Mesendoderm (in vitro differentiated cells): ENCODE data around the gene HBM.
A peak's percentile ranks its signal among the peaks of the same experiment; 100 is the strongest.

Source experiments
- DNase-seq: peaks from one replicate; pipeline ENCODE4 v3.0.0; 2013
- H2AK5ac ChIP-seq: 2 replicates; pipeline ENCODE4 v1.6.1; 2013; ENCODE audit warnings: low read length, inconsistent platforms
- H2BK120ac ChIP-seq: 2 replicates; pipeline ENCODE4 v1.6.1; 2013; ENCODE audit warnings: low read depth, mild to moderate bottlenecking, low read length, moderate library complexity, mixed read lengths
- H2BK15ac ChIP-seq: replicated peaks from 2 replicates; pipeline ENCODE4 v1.6.1; 2013; ENCODE audit warnings: low read depth, mild to moderate bottlenecking, moderate library complexity
- H2BK5ac ChIP-seq: 2 replicates; pipeline ENCODE4 v1.6.1; 2013; ENCODE audit warnings: low read length, inconsistent platforms
- H3K18ac ChIP-seq: 2 replicates; pipeline ENCODE4 v1.6.1; 2013; ENCODE audit warnings: mild to moderate bottlenecking, low read length, mixed read lengths
- H3K23ac ChIP-seq: one replicate; pipeline ENCODE4 v1.6.1; 2013; ENCODE audit warnings: low read length
- H3K27ac ChIP-seq: 2 replicates; pipeline ENCODE4 v1.5.1; 2013; ENCODE audit warnings: low read depth, mild to moderate bottlenecking, inconsistent platforms, low read length, moderate library complexity
- H3K27me3 ChIP-seq: 2 replicates; pipeline ENCODE4 v1.6.1; 2013; ENCODE audit warnings: low read length, control low read depth, mild to moderate bottlenecking, inconsistent platforms; ENCODE audit not compliant: insufficient read depth, poor library complexity
- H3K36me3 ChIP-seq: 2 replicates; pipeline ENCODE4 v1.6.1; 2013; ENCODE audit warnings: low read length, inconsistent platforms; ENCODE audit not compliant: control insufficient read depth, insufficient read depth
- H3K4ac ChIP-seq: one replicate; pipeline ENCODE4 v1.6.1; 2013; ENCODE audit warnings: low read depth, mild to moderate bottlenecking, low read length, moderate library complexity
- H3K4me1 ChIP-seq: 2 replicates; pipeline ENCODE4 v1.6.1; 2013; ENCODE audit warnings: low read depth, low read length, inconsistent platforms; ENCODE audit not compliant: control insufficient read depth
- H3K4me2 ChIP-seq: 2 replicates; pipeline ENCODE4 v1.6.1; 2013; ENCODE audit warnings: low read length
- H3K4me3 ChIP-seq: 2 replicates; pipeline ENCODE4 v1.5.1; 2013; ENCODE audit warnings: mild to moderate bottlenecking, low read length
- H3K56ac ChIP-seq: one replicate; pipeline ENCODE4 v1.6.1; 2013; ENCODE audit warnings: low read length
- H3K79me1 ChIP-seq: 2 replicates; pipeline ENCODE4 v1.6.1; 2013; ENCODE audit warnings: low read length, inconsistent platforms
- H3K79me2 ChIP-seq: 2 replicates; pipeline ENCODE4 v1.6.1; 2013; ENCODE audit warnings: mild to moderate bottlenecking, low read length; ENCODE audit not compliant: control insufficient read depth, insufficient read depth
- H3K9ac ChIP-seq: 2 replicates; pipeline ENCODE4 v1.6.1; 2013; ENCODE audit warnings: low read length, inconsistent platforms
- H4K5ac ChIP-seq: one replicate; pipeline ENCODE4 v1.6.1; 2013; ENCODE audit warnings: low read length
- H4K8ac ChIP-seq: one replicate; pipeline ENCODE4 v1.6.1; 2013; ENCODE audit warnings: low read depth, mild to moderate bottlenecking, control low read depth, low read length, moderate library complexity
- WGBS: extraction: QIAGEN DNeasy Blood & Tissue Kit; methylation state at CpG from one replicate; pipeline ENCODE4 v1.1.7; 2013; ENCODE audit warnings: low lambda C conversion rate, missing lambda C conversion rate; ENCODE audit not compliant: insufficient coverage; ENCODE audit errors: extremely low coverage; 5-methylcytosine and 5-hydroxymethylcytosine counted together

HBM gene

DNA sequence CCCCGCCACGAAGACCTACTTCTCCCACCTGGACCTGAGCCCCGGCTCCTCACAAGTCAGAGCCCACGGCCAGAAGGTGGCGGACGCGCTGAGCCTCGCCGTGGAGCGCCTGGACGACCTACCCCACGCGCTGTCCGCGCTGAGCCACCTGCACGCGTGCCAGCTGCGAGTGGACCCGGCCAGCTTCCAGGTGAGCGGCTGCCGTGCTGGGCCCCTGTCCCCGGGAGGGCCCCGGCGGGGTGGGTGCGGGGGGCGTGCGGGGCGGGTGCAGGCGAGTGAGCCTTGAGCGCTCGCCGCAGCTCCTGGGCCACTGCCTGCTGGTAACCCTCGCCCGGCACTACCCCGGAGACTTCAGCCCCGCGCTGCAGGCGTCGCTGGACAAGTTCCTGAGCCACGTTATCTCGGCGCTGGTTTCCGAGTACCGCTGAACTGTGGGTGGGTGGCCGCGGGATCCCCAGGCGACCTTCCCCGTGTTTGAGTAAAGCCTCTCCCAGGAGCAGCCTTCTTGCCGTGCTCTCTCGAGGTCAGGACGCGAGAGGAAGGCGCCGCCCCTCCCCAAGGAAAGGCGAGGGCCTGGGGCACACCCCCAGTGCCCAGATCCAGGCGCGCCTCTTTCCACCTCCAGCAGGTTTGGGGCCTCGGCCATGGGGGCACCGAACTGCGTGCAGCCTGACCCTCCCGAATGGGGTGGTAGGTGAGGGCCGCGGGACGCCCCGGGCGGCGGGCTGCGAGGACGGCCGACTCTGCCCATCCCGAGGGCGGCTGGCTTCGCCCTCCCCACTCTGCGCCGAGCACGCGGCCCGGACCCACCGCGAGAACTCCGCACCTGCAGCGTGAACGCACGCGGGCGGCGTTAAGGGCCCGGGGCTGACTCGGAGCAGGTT is 15.1 kb downstream of the HBM start:
- H2BK120ac ChIP-seq, result no peak overlapping the region
- DNase-seq, result peak; percentile 89
- no peak overlapping the region for H4K8ac ChIP-seq
- no peak overlapping the region for H2AK5ac ChIP-seq
- no peak overlapping the region for H2BK5ac ChIP-seq
- no peaks in the 10 kb centered on the region for H3K79me2 ChIP-seq
- peak overlapping the region; percentile 54 for H3K9ac ChIP-seq
- peaks cover 5% of the 10 kb centered on the region for H3K36me3 ChIP-seq
- no peaks in the 10 kb centered on the region for H3K79me1 ChIP-seq
- no peak overlapping the region for H3K18ac ChIP-seq
- no peak overlapping the region for H4K5ac ChIP-seq
- no peaks in the 10 kb centered on the region for H3K4me1 ChIP-seq
- H3K56ac ChIP-seq, result peak overlapping the region; percentile 70
- no peak overlapping the region for H2BK15ac ChIP-seq
- H3K27ac ChIP-seq, result no peak overlapping the region
- no peak overlapping the region for H3K4me3 ChIP-seq
- H3K4me2 ChIP-seq, result peak overlapping the region; percentile 46
- no CpG with 5 or more reads among the region's 89 CpGs for WGBS
- H3K4ac ChIP-seq, result no peak overlapping the region
- peak overlapping the region; percentile 45 for H3K23ac ChIP-seq
- peaks cover 17% of the 10 kb centered on the region for H3K27me3 ChIP-seq

DNA sequence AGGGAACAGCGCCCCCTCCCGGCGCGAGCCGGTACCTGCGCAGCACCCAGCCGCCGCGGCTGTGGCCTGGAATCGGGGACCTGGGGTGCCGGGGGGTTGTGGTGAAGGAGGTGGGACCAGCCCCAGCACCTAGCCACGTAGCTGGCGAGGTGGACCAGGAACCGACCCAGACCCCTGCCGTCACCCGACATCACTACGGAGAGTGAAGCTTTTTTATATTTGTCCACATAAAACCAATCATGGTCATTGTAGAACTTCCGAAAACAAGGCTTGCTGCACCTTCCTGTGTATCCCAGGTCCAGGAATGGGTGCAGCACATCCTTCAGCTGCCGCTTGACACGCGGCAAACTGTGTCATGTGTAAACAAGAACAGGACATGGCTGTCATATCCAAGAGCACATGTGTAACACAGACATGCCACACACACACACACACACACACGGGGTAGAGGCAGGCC is 15.8 kb downstream of the HBM start:
- no peak overlapping the region for H4K8ac ChIP-seq
- no peak overlapping the region for H2BK5ac ChIP-seq
- no peak overlapping the region for H3K4me2 ChIP-seq
- no peak overlapping the region for H3K27ac ChIP-seq
- H3K79me2 ChIP-seq, result no peaks in the 10 kb centered on the region
- H3K18ac ChIP-seq, result no peak overlapping the region
- H3K4ac ChIP-seq, result no peak overlapping the region
- no CpG with 5 or more reads among the region's 22 CpGs for WGBS
- no peak overlapping the region for H3K9ac ChIP-seq
- H2BK120ac ChIP-seq, result no peak overlapping the region
- no peak overlapping the region for H3K23ac ChIP-seq
- no peak overlapping the region for H4K5ac ChIP-seq
- no peaks in the 10 kb centered on the region for H3K79me1 ChIP-seq
- no peak for DNase-seq
- H3K36me3 ChIP-seq, result peaks cover 5% of the 10 kb centered on the region
- H3K56ac ChIP-seq, result peak overlapping the region; percentile 18
- H3K4me1 ChIP-seq, result no peaks in the 10 kb centered on the region
- peaks cover 17% of the 10 kb centered on the region for H3K27me3 ChIP-seq
- H3K4me3 ChIP-seq, result no peak overlapping the region
- no peak overlapping the region for H2AK5ac ChIP-seq
- no peak overlapping the region for H2BK15ac ChIP-seq

DNA sequence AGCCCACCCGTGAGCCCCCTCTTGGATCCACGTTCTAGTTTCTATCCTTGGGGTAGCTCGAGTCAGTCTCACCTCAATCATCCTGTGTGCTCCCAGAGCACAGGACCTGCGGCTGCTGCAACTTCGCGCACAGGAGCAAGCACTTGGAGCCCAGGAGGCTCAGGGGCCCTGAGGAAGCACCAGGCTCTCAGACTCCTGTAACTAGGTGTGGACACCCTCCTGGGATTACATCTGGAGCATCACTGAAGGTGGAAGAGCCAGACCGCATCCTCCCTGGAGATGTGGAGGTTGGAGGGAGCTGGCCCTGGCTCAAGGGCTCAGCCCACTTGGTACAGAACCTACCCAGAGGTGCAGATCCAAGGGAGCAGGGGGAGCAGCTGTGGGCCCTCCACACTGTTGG is 17.2 kb downstream of the HBM start:
- Histone ChIP-seq H3K27ac (no peak overlapping the region), H3K9ac (no peak overlapping the region), H2BK120ac (no peak overlapping the region), H2AK5ac (no peak overlapping the region), H4K8ac (no peak overlapping the region), H3K18ac (no peak overlapping the region), H2BK5ac (no peak overlapping the region), H3K4me1 (no peaks in the 10 kb centered on the region), H3K4me3 (no peak overlapping the region), H3K27me3 (peaks cover 9% of the 10 kb centered on the region), H3K56ac (no peak overlapping the region), H3K23ac (no peak overlapping the region), H3K79me1 (peaks cover 2% of the 10 kb centered on the region), H3K79me2 (no peaks in the 10 kb centered on the region), H3K4ac (no peak overlapping the region), H2BK15ac (no peak overlapping the region), H3K36me3 (peaks cover 9% of the 10 kb centered on the region), H3K4me2 (no peak overlapping the region), H4K5ac (no peak overlapping the region)
- no peak for DNase-seq
- no CpG with 5 or more reads among the region's 7 CpGs for WGBS

DNA sequence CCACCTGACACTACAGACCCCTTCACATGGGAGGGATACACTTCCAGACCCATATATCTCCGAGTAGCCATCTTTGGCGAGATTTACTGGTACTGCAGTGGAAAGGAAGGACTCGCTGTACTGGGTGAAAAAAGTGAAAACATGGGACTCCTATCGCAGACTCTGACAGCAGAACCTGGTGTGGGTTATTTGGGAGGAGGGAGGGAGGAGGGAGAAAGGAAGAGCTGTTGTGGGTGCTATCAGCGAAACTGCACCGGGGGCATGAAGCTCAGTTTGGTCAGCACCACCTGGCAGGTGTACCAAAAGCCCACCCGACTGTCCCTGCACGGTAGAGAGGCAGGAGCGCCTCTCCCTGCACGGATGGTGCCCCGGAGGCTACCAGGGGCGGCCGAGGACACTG is 19.4 kb downstream of the HBM start:
- Histone ChIP-seq H3K79me2 (no peaks in the 10 kb centered on the region), H3K27me3 (no peaks in the 10 kb centered on the region), H3K4me2 (no peak overlapping the region), H4K8ac (no peak overlapping the region), H2BK120ac (no peak overlapping the region), H3K79me1 (peaks cover 2% of the 10 kb centered on the region), H3K18ac (no peak overlapping the region), H3K4me1 (no peaks in the 10 kb centered on the region), H3K23ac (no peak overlapping the region), H2BK5ac (no peak overlapping the region), H3K27ac (no peak overlapping the region), H3K56ac (no peak overlapping the region), H3K4ac (no peak overlapping the region), H3K36me3 (peaks cover 17% of the 10 kb centered on the region), H3K4me3 (no peak overlapping the region), H4K5ac (no peak overlapping the region), H3K9ac (no peak overlapping the region), H2BK15ac (no peak overlapping the region), H2AK5ac (no peak overlapping the region)
- WGBS, result no CpG with 5 or more reads among the region's 13 CpGs
- no peak for DNase-seq

DNA sequence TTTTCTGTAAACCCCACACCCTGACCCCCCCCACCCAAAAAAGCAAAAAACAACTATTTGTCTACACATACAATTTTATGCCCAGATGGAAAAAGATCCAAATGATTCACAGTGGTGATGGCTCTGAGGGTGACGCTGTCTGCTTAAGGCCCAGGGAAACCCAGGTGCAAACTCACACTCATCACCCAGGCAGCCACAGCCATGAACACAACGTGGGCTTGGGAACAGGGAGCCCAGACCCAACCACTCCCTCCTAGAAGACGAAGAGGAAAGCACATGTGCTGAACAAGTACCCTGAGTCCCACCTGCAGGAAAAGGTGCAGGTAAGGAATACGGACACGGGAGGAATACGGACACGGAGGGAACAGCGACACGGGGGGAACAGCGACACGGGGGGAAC is 19.9 kb downstream of the HBM start:
- peaks cover 2% of the 10 kb centered on the region for H3K79me1 ChIP-seq
- H3K27ac ChIP-seq, result no peak overlapping the region
- H3K27me3 ChIP-seq, result no peaks in the 10 kb centered on the region
- no peak overlapping the region for H3K4me3 ChIP-seq
- WGBS, result no CpG with 5 or more reads among the region's 11 CpGs
- H4K8ac ChIP-seq, result no peak overlapping the region
- H3K9ac ChIP-seq, result no peak overlapping the region
- H2BK5ac ChIP-seq, result no peak overlapping the region
- no peak overlapping the region for H3K56ac ChIP-seq
- H2AK5ac ChIP-seq, result no peak overlapping the region
- H2BK15ac ChIP-seq, result no peak overlapping the region
- peaks cover 17% of the 10 kb centered on the region for H3K36me3 ChIP-seq
- no peaks in the 10 kb centered on the region for H3K4me1 ChIP-seq
- H3K4ac ChIP-seq, result no peak overlapping the region
- H3K23ac ChIP-seq, result no peak overlapping the region
- no peak overlapping the region for H3K18ac ChIP-seq
- H2BK120ac ChIP-seq, result no peak overlapping the region
- H4K5ac ChIP-seq, result no peak overlapping the region
- no peak for DNase-seq
- H3K4me2 ChIP-seq, result no peak overlapping the region
- H3K79me2 ChIP-seq, result no peaks in the 10 kb centered on the region
